GM12891 (cell line): ENCODE measurements around the gene SYNC.

ENCODE experiments used
- POLR2A ChIP-seq: IDR thresholded peaks from 2 replicates; pipeline ENCODE4 v1.6.1; 2011; ENCODE audit warnings: low read depth, low read length, control low read depth
- POLR2AphosphoS5 ChIP-seq: IDR thresholded peaks from 2 replicates; pipeline ENCODE4 v1.6.1; 2011; ENCODE audit warnings: low read depth, low read length, control low read depth
- TAF1 ChIP-seq: IDR thresholded peaks from 2 replicates; pipeline ENCODE4 v1.6.1; 2011; ENCODE audit warnings: low read depth, low read length, control low read depth

DNA sequence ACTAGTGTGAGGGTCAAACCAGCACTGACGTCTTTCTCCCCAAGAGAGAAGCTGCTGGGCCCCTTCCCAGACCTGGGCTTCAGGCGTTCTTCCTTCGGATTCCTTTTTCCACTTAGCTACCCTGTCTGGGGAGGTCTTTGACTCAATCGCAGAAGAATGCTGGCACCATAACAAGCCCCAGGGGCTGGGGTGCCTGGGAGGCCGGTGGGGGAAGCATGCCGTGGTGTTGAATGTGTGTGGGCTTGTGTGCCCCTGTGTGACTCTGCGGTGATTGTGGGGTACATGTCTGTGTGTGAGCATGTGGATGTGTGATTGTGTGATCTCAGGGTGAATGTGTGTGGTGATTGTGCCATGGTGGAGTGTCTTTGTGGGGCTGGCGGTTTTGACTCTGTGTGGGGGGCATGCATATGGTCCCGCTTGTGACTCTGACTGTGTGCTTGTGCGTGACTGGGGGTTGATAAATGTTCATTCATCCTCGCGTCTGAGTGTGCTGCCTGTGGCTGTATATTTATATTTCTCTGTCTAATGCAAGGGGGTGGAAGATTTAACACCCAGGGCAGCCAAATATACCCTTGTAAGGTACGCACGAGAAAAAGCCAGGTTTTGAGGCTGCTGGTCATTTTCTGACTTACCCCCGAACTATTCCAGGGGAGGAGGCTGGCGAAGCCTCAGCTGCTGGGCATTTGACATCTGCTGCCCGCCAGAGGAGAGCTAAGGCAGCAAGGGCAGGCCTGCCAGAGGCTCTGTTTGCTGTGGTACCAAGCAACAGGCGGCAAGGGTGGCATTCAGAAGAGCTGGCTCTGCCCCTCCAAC, 1.1 kb upstream of the SYNC start:
- no peak for TF ChIP-seq POLR2AphosphoS5
- no peak for TF ChIP-seq POLR2A
- TF ChIP-seq TAF1: no peak
